HEK293 (cell line): ENCODE measurements around the gene HOXA10.

Experiments used
- CTCF ChIA-PET: fragments of 350-600 bp; formaldehyde crosslinking; extraction: SDS; loops from one replicate; lab custom pipeline; 2021; ENCODE audit warnings: antibody characterized with exemption; lab: Yijun Ruan, JAX
- POLR2A ChIA-PET: fragments of 300-600 bp; formaldehyde crosslinking; extraction: SDS; loops from one replicate; lab custom pipeline; 2020; ENCODE audit warnings: antibody characterized with exemption, inconsistent platforms; lab: Yijun Ruan, JAX
- H3K27ac ChIP-seq: fragments of 200-500 bp; sonication (Bioruptor generic); 2 replicates; pipeline ENCODE4 v1.5.1; 2014; ENCODE audit warnings: low read depth, low read length, control low read depth, inconsistent platforms; ENCODE audit errors: extremely low read depth
- H3K36me3 ChIP-seq, 2 experiments: fragments of 200-500 bp in 1 of 2; sonication (Bioruptor generic) in 1 of 2; 1 replicate in 1 of 2; 2 replicates in 1 of 2; pipeline ENCODE4 v1.5.1; 2014 to 2017; ENCODE audit warnings: inconsistent platforms in 2 of 2, low read length in 2 of 2; ENCODE audit not compliant: control insufficient read depth in 2 of 2, insufficient read depth in 1 of 2
- H3K4me1 ChIP-seq: fragments of 200-500 bp; sonication (Bioruptor generic); 2 replicates; pipeline ENCODE4 v1.5.1; 2014; ENCODE audit warnings: mild to moderate bottlenecking, low read length, inconsistent platforms; ENCODE audit not compliant: control insufficient read depth, insufficient read depth
- H3K4me3 ChIP-seq: 2 replicates; pipeline ENCODE4 v1.5.1; 2011; ENCODE audit warnings: low read depth, mild to moderate bottlenecking, control low read depth, low read length, moderate library complexity
- H3K9me3 ChIP-seq: fragments of 200-500 bp; sonication (Bioruptor generic); 2 replicates; pipeline ENCODE4 v1.5.1; 2014; ENCODE audit warnings: low read depth, low read length, inconsistent platforms; ENCODE audit not compliant: control insufficient read depth, insufficient read depth
- ELK4 ChIP-seq: IDR thresholded peaks from 2 replicates; pipeline ENCODE4 v1.6.1; 2011; ENCODE audit warnings: mild to moderate bottlenecking, low read depth, low read length, borderline replicate concordance
- KLF7 ChIP-seq: fragments of 450-650 bp; formaldehyde crosslinking; IDR thresholded peaks from 2 replicates; pipeline ENCODE4 v1.5.1; 2016; ENCODE audit warnings: missing biosample characterization, missing genetic modification characterization, borderline replicate concordance
- KLF8 ChIP-seq: fragments of 450-650 bp; formaldehyde crosslinking; IDR thresholded peaks from 2 replicates; pipeline ENCODE4 v1.5.1; 2016; ENCODE audit warnings: missing biosample characterization, missing genetic modification characterization
- MYNN ChIP-seq: fragments of 450-650 bp; formaldehyde crosslinking; IDR thresholded peaks from 2 replicates; pipeline ENCODE4 v1.5.1; 2016; ENCODE audit warnings: missing biosample characterization, missing genetic modification characterization, borderline replicate concordance
- OSR2 ChIP-seq: fragments of 450-650 bp; formaldehyde crosslinking; IDR thresholded peaks from 2 replicates; pipeline ENCODE4 v1.5.1; 2016; ENCODE audit warnings: missing biosample characterization, missing genetic modification characterization
- OVOL3 ChIP-seq: fragments of 450-650 bp; formaldehyde crosslinking; IDR thresholded peaks from 2 replicates; pipeline ENCODE4 v1.5.1; 2016; ENCODE audit warnings: missing biosample characterization, missing genetic modification characterization
- PRDM10 ChIP-seq: fragments of 450-650 bp; formaldehyde crosslinking; IDR thresholded peaks from 2 replicates; pipeline ENCODE4 v1.5.1; 2016; ENCODE audit warnings: missing biosample characterization, missing genetic modification characterization
- REST ChIP-seq: fragments of 450-650 bp; formaldehyde crosslinking; IDR thresholded peaks from 2 replicates; pipeline ENCODE4 v1.5.1; 2016; ENCODE audit warnings: missing biosample characterization, missing genetic modification characterization
- SP7 ChIP-seq: fragments of 450-650 bp; formaldehyde crosslinking; IDR thresholded peaks from 2 replicates; pipeline ENCODE4 v1.5.1; 2016; ENCODE audit warnings: missing biosample characterization, missing genetic modification characterization
- ZBTB26 ChIP-seq: fragments of 450-650 bp; formaldehyde crosslinking; optimal IDR thresholded peaks from 2 replicates; pipeline ENCODE3; 2016; ENCODE audit warnings: missing biosample characterization, mild to moderate bottlenecking, missing genetic modification characterization
- ZBTB8A ChIP-seq: fragments of 450-650 bp; formaldehyde crosslinking; IDR thresholded peaks from 2 replicates; pipeline ENCODE4 v1.5.1; 2016; ENCODE audit warnings: missing biosample characterization, missing genetic modification characterization
- ZNF112 ChIP-seq: fragments of 450-650 bp; formaldehyde crosslinking; IDR thresholded peaks from 2 replicates; pipeline ENCODE4 v1.5.0; 2017; ENCODE audit warnings: missing biosample characterization, missing genetic modification characterization
- ZNF140 ChIP-seq: fragments of 450-650 bp; formaldehyde crosslinking; IDR thresholded peaks from 2 replicates; pipeline ENCODE4 v1.5.1; 2016; ENCODE audit warnings: missing biosample characterization, missing genetic modification characterization
- ZNF223 ChIP-seq: fragments of 450-650 bp; formaldehyde crosslinking; IDR thresholded peaks from 2 replicates; pipeline ENCODE4 v1.5.1; 2016; ENCODE audit warnings: missing biosample characterization, missing genetic modification characterization
- ZNF302 ChIP-seq: fragments of 450-650 bp; formaldehyde crosslinking; IDR thresholded peaks from 2 replicates; pipeline ENCODE4 v1.5.1; 2016; ENCODE audit warnings: missing biosample characterization, missing genetic modification characterization, low read depth
- ZNF335 ChIP-seq: fragments of 450-650 bp; formaldehyde crosslinking; conservative IDR thresholded peaks from 2 replicates; pipeline ENCODE4 v1.5.1; 2016; ENCODE audit warnings: missing biosample characterization, missing genetic modification characterization
- ZNF341 ChIP-seq: fragments of 450-650 bp; formaldehyde crosslinking; IDR thresholded peaks from 2 replicates; pipeline ENCODE4; 2016; ENCODE audit warnings: low read depth, missing biosample characterization, missing genetic modification characterization
- ZNF596 ChIP-seq: fragments of 450-650 bp; IDR thresholded peaks from 2 replicates; pipeline ENCODE4 v1.5.0; 2018; ENCODE audit warnings: missing biosample characterization, mild to moderate bottlenecking, missing genetic modification characterization, moderate library complexity
- ZNF645 ChIP-seq: fragments of 450-650 bp; formaldehyde crosslinking; IDR thresholded peaks from 2 replicates; pipeline ENCODE4; 2016; ENCODE audit warnings: missing biosample characterization, missing genetic modification characterization
- ZNF830 ChIP-seq: fragments of 450-650 bp; IDR thresholded peaks from 2 replicates; pipeline ENCODE4 v1.5.0; 2018; ENCODE audit warnings: missing biosample characterization, missing genetic modification characterization, low read depth, mild to moderate bottlenecking, moderate library complexity
- ZNF843 ChIP-seq: fragments of 450-650 bp; formaldehyde crosslinking; IDR thresholded peaks from 2 replicates; pipeline ENCODE4 v1.5.1; 2016; ENCODE audit warnings: missing biosample characterization, missing genetic modification characterization
- ZXDB ChIP-seq: fragments of 450-650 bp; formaldehyde crosslinking; IDR thresholded peaks from 2 replicates; pipeline ENCODE4 v1.5.1; 2016; ENCODE audit warnings: missing biosample characterization, missing genetic modification characterization

Gene HOXA10

GRCh38 chr7:27192546-27193334 is 18.6 kb upstream of the HOXA10 start (continued):
- TF ChIP-seq ZBTB26 (tag by site-specific recombination) = peak; percentile 62
- TF ChIP-seq ZNF112 (tag by site-specific recombination) = no peak
- no peak for TF ChIP-seq ELK4

- no peak overlapping the region for H3K27ac ChIP-seq
- no peaks in the 10 kb centered on the region for H3K9me3 ChIP-seq
- POLR2A ChIA-PET = no interaction called here
- CTCF ChIA-PET = interaction anchor here (1.1 kb wide), 1 partner anchor 1299 kb away, joined by 4 read pairs; no protein-coding TSS in a partner anchor
- no peak overlapping the region for H3K4me3 ChIP-seq
- H3K36me3 ChIP-seq = peaks cover 11 to 23% of the 10 kb centered on the region in 2 experiments; a peak in 2 of 3 replicates
- H3K4me1 ChIP-seq = peaks cover 27% of the 10 kb centered on the region
- TF ChIP-seq ZNF140 (tag by site-specific recombination) = no peak
- TF ChIP-seq ZNF302 (tag by site-specific recombination) = no peak
- TF ChIP-seq ZBTB26 (tag by site-specific recombination) = peak; percentile 52
- no peak for TF ChIP-seq ZNF830
- peak; percentile 31; the same call in 1 of the 2 replicates for TF ChIP-seq KLF8 (tag by site-specific recombination)
- no peak for TF ChIP-seq MYNN (tag by site-specific recombination)
- no peak for TF ChIP-seq REST (tag by site-specific recombination)
- peak; percentile 49 for TF ChIP-seq ZNF335 (tag by site-specific recombination)
- TF ChIP-seq ZNF843 (tag by site-specific recombination) = no peak
- TF ChIP-seq PRDM10 = peak; percentile 67
- peak; percentile 14; the same call in 1 of the 2 replicates for TF ChIP-seq ZXDB (tag by site-specific recombination)
- no peak for TF ChIP-seq KLF7 (tag by site-specific recombination)
- TF ChIP-seq ZNF596 (tag by site-specific recombination) = no peak
- no peak for TF ChIP-seq ZNF645 (tag by site-specific recombination)
- 0 out of 2 replicates have a peak, but pooled peaks have one; percentile 12 for TF ChIP-seq ZBTB8A (tag by site-specific recombination)
- TF ChIP-seq SP7 (tag by site-specific recombination) = no peak
- TF ChIP-seq OSR2 (tag by site-specific recombination) = no peak
- TF ChIP-seq ZNF341 (tag by site-specific recombination) = 0 out of 2 replicates have a peak, but pooled peaks have one; percentile 12
- TF ChIP-seq ZNF223 = no peak
- no peak for TF ChIP-seq OVOL3 (tag by site-specific recombination)
Observed at GRCh38 chr7:27191833-27192545, 17.9 kb upstream of the HOXA10 start.
